Endothelial cell (in vitro differentiated cells): ENCODE data around the gene CTSL. TPM values are rescaled to one million over a fixed set of nuclear protein-coding genes. Genes with fewer than 3 reads are reported as not detected.

ENCODE experiments used
- DNase-seq: peaks from one replicate; pipeline ENCODE4 v3.0.0; 2021; ENCODE audit warnings: low spot score
- H3K27ac Mint-ChIP-seq: one replicate; pipeline ENCODE4 v1.8.0; 2021; ENCODE audit warnings: mixed read lengths, inconsistent platforms; ENCODE audit not compliant: unreplicated experiment
- H3K27me3 Mint-ChIP-seq: one replicate; pipeline ENCODE4 v1.8.0; 2021; ENCODE audit warnings: mild to moderate bottlenecking, moderate library complexity, mixed read lengths, inconsistent platforms; ENCODE audit not compliant: unreplicated experiment
- H3K36me3 Mint-ChIP-seq: one replicate; pipeline ENCODE4 v1.8.0; 2021; ENCODE audit warnings: mild to moderate bottlenecking, low read depth, mixed read lengths, inconsistent platforms; ENCODE audit not compliant: unreplicated experiment
- H3K4me1 Mint-ChIP-seq: one replicate; pipeline ENCODE4 v1.8.0; 2021; ENCODE audit warnings: mild to moderate bottlenecking, mixed read lengths, inconsistent platforms; ENCODE audit not compliant: unreplicated experiment
- H3K4me3 Mint-ChIP-seq: one replicate; pipeline ENCODE4 v1.8.0; 2021; ENCODE audit warnings: mild to moderate bottlenecking, mixed read lengths, inconsistent platforms; ENCODE audit not compliant: unreplicated experiment
- H3K9me3 Mint-ChIP-seq: one replicate; pipeline ENCODE4 v1.8.0; 2021; ENCODE audit warnings: mixed read lengths, inconsistent platforms; ENCODE audit not compliant: unreplicated experiment
- total RNA-seq: library from RNA; stranded (reverse); fragmentation: NEBNext Ultra II Directional; extraction: Animal tissue kit (Norgen Biotek cat#: 25700); gene quantifications from one replicate; pipeline ENCODE4 v1.2.1, GENCODE V29; 2021; ENCODE audit not compliant: unreplicated experiment
- TF ChIP-seq, protein P1 (sequence below): fragments of 200-600 bp; sonication (generic); IDR thresholded peaks from one replicate; pipeline ENCODE4 v1.5.0; 2021; ENCODE audit warnings: antibody characterized with exemption; ENCODE audit not compliant: unreplicated experiment

CTSL gene
- total RNA-seq, 1 donor from 2014 or later: 90.6 TPM

DNA sequence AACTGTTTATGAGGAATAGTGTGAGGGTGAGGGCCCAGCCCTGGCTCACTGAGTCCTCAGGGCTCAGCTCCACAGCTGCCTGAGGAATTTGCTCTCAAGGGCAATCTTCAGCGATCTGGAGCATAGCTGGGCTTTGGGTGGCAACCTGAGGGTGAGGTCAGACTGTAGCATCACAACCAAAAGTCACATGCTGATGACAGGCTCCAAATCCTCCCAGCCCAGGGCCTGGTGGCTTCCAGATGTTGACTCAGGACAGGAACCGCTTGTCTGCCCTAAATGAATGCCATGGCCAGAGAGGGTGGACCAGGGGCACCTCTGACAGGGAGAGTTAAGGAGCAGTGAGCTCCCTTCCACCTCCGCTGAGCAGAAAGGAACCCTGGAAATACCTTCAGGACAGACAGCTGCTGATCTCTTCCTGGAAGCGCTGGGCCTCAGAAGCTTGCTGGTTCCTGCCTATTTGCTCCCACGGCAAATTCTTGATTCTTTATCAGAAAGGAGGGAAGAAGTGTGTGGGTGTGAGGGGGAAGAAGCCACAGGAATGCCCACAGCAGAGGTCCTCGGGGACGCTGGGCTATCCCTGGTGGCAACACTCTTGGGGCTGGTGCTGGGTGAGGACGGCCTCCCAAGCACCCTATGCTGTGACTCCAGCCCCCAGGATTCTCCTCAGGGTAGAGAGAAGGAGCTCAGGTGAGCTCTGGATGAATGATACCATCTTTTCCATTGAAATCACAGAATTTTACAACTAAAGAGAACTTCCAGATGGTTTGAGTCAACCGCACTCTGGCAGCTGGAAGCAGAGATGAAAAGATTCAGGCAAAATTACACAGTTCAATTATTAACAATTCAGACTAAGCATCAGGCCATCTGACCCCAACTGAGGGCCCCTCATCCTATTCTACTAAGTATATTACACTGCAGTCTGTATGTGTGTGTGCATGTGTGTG lies 13.8 kb upstream of the CTSL start:
- Mint-ChIP-seq H3K4me3 (no peak overlapping the region), H3K4me1 (peaks cover 23% of the 10 kb centered on the region), H3K27me3 (peaks cover 2% of the 10 kb centered on the region), H3K27ac (no peak overlapping the region), H3K36me3 (peaks cover 5% of the 10 kb centered on the region), H3K9me3 (no peaks in the 10 kb centered on the region)
- TF ChIP-seq, protein P1, sequence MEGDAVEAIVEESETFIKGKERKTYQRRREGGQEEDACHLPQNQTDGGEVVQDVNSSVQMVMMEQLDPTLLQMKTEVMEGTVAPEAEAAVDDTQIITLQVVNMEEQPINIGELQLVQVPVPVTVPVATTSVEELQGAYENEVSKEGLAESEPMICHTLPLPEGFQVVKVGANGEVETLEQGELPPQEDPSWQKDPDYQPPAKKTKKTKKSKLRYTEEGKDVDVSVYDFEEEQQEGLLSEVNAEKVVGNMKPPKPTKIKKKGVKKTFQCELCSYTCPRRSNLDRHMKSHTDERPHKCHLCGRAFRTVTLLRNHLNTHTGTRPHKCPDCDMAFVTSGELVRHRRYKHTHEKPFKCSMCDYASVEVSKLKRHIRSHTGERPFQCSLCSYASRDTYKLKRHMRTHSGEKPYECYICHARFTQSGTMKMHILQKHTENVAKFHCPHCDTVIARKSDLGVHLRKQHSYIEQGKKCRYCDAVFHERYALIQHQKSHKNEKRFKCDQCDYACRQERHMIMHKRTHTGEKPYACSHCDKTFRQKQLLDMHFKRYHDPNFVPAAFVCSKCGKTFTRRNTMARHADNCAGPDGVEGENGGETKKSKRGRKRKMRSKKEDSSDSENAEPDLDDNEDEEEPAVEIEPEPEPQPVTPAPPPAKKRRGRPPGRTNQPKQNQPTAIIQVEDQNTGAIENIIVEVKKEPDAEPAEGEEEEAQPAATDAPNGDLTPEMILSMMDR: no peak
- DNase-seq: no peak

DNA sequence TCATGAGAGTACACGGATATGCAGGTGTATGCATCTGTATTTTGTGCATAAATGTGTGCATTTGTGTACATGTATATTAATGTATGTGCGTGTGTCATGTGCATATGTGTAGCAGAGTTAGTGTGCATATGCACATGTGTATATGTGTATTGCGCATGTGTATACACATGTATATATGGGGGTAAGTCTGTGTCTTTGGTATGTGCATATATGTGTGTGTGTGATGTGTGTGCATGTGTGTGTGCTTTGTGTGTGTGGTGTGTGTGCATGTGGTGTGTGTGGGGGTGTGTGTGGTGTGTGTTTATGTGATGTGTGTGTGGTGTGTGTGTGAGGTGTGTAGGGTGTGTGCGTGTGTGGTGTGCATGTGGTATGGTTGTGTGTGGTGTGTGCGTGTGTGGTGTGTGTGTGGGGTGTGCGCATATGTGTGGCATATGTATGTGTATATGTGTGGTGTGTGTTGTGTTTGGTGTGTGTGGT lies 13.1 kb upstream of the CTSL start:
- Mint-ChIP-seq H3K27ac (peak overlapping the region; percentile 6), H3K36me3 (no peaks in the 10 kb centered on the region)
- DNase-seq: no peak

DNA sequence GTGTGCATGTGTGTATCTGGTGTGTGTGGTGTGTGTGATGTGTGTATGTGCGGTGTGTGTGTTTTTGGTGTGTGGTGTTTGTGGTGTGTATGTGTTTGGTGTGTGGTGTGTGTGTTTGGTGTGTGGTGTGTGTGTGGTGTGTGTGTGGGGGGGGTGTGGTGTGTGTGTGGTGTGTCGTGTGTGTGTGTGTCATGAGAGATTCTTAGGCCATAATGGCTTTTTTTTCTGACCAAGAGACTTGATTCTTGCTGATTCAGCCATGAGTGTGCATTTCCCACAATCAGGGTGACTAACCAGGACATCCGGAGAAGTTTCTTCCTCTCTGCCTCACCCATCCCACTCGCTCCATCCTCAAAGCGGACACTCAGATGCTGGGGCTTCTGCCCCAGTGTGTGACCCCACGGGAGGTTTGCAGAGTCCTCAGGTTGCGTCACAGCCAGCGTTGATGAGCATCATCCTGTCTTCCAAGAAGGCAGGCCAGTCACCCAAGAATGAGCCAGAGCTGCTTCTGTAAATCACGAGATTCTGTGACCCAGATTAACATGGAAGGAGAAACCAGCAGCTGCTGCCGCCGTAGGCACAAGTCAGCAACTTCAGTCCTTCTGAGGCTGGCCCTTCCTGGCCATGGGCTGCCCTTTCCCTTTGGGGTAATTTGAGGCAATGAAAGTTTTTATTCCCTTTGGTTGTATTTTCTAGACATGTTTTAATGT lies 12.5 kb upstream of the CTSL start:
- no peak for DNase-seq
- H3K36me3 Mint-ChIP-seq: no peaks in the 10 kb centered on the region
- H3K4me1 Mint-ChIP-seq: peaks cover 27% of the 10 kb centered on the region
- peaks cover 2% of the 10 kb centered on the region for H3K27me3 Mint-ChIP-seq
- no peak overlapping the region for H3K4me3 Mint-ChIP-seq
- no peaks in the 10 kb centered on the region for H3K9me3 Mint-ChIP-seq
- peak overlapping the region; percentile 81 for H3K27ac Mint-ChIP-seq
- TF ChIP-seq, protein P1: no peak

More for the DNA sequence above, 13.1 kb upstream of the CTSL start:
- TF ChIP-seq, protein P1: no peak
- Mint-ChIP-seq H3K9me3 (no peaks in the 10 kb centered on the region), H3K4me3 (no peak overlapping the region), H3K27me3 (peaks cover 2% of the 10 kb centered on the region), H3K4me1 (peaks cover 23% of the 10 kb centered on the region)

DNA sequence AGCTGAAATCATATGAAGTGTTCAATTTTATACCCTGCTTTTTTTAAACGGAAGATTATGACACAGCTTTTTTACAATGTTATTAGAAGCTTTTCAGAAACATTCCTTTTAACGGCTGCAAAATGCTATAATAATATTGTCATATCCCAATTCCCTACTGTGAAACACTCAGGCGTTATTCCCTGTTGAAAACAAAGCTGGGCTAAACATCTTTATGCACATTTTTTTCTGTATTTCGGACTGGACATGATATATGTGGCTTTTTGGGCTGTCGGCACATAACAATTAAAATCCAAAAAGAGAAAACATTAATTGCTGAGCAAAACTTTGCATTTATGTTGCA lies 12.0 kb upstream of the CTSL start:
- Mint-ChIP-seq H3K27ac (no peak overlapping the region), H3K4me3 (no peak overlapping the region), H3K27me3 (peaks cover 2% of the 10 kb centered on the region), H3K9me3 (no peaks in the 10 kb centered on the region), H3K36me3 (no peaks in the 10 kb centered on the region), H3K4me1 (peaks cover 31% of the 10 kb centered on the region)
- TF ChIP-seq, protein P1: no peak
- no peak for DNase-seq
